Measurements from ENCODE around the gene NPAS3. TPM values are rescaled to one million over a fixed set of nuclear protein-coding genes. Genes with fewer than 3 reads are reported as not detected.

NPAS3 gene
- total RNA-seq, 1 experiment from 2014 or later = 0.35 TPM

GRCh38 chr14:32985866-32986265 is 47.2 kb downstream of the NPAS3 start:
- intact Hi-C loops (cut with micrococcal nuclease) = no loop called here
- Mint-ChIP-seq H3K4me1 (ENCODE audit: insufficient read depth, unreplicated experiment) (no peaks in the 10 kb centered on the region), H3K4me3 (ENCODE audit: unreplicated experiment) (no peak overlapping the region)

DNA sequence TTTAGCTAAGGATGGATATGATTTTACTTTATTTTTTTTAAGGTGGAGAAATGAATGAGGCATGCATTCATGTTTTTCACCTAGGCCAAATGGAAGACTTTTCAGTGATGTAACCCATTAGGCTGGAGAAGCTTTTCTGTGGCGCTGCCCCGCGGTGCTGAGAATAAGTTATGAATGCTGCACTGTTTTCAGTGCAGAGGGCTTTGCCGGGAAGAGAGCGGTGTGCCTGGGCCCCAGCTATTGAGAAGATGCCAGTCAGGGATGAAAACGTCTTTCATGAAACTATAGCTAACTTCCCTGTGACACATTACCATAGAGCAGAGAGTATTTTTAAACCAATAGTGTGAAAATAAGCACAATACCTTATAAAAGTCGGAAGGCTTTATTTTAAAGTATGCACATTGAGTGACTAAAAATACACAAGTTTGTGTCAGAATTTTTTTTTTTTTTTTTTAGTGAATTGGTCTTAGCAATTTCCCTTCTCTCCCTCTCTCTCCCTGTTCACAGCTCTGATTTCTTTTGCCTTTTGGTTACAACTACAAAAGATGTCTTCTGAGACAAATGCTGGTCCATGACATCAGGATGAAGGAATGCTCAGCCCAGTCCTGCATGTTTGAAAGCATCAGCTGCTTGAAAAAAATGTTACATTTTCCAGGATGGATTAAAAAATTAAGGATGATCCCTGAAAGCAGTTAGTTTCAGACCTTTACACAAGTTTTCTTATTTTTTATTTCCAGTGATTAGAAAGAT is 48.3 kb downstream of the NPAS3 start:
- ChIA-PET CTCF (interaction anchor here (0.7 kb wide), 1 partner anchor 277 kb away, joined by 3 read pairs; no protein-coding TSS in a partner anchor), POLR2A (no interaction called here)
- H3K9me3 Mint-ChIP-seq (ENCODE audit: unreplicated experiment) = no peaks in the 10 kb centered on the region
- H3K27me3 Mint-ChIP-seq (ENCODE audit: insufficient read depth, unreplicated experiment) = no peaks in the 10 kb centered on the region
- TF ChIP-seq, protein P1, sequence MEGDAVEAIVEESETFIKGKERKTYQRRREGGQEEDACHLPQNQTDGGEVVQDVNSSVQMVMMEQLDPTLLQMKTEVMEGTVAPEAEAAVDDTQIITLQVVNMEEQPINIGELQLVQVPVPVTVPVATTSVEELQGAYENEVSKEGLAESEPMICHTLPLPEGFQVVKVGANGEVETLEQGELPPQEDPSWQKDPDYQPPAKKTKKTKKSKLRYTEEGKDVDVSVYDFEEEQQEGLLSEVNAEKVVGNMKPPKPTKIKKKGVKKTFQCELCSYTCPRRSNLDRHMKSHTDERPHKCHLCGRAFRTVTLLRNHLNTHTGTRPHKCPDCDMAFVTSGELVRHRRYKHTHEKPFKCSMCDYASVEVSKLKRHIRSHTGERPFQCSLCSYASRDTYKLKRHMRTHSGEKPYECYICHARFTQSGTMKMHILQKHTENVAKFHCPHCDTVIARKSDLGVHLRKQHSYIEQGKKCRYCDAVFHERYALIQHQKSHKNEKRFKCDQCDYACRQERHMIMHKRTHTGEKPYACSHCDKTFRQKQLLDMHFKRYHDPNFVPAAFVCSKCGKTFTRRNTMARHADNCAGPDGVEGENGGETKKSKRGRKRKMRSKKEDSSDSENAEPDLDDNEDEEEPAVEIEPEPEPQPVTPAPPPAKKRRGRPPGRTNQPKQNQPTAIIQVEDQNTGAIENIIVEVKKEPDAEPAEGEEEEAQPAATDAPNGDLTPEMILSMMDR (IDR thresholded peaks at IDR 0.05; ENCODE audit: unreplicated experiment) = no peak
- H3K27ac Mint-ChIP-seq (ENCODE audit: low read depth, unreplicated experiment) = no peak overlapping the region
- intact Hi-C loops (cut with micrococcal nuclease) = no loop called here
- DNase-seq (ENCODE audit: unreplicated experiment) = no peak
- no peak overlapping the region for H3K4me3 Mint-ChIP-seq (ENCODE audit: unreplicated experiment)
- no TSS peak for BruUV-seq (replicated peaks)
- H3K4me1 Mint-ChIP-seq (ENCODE audit: insufficient read depth, unreplicated experiment) = no peaks in the 10 kb centered on the region
- no peaks in the 10 kb centered on the region for H3K36me3 Mint-ChIP-seq (ENCODE audit: insufficient read depth, unreplicated experiment)

More at GRCh38 chr14:32985866-32986265, 47.2 kb downstream of the NPAS3 start:
- CTCF ChIA-PET = no interaction called here
- Mint-ChIP-seq H3K27ac (ENCODE audit: low read depth, unreplicated experiment) (no peak overlapping the region), H3K27me3 (ENCODE audit: insufficient read depth, unreplicated experiment) (no peaks in the 10 kb centered on the region), H3K9me3 (ENCODE audit: unreplicated experiment) (no peaks in the 10 kb centered on the region), H3K36me3 (ENCODE audit: insufficient read depth, unreplicated experiment) (no peaks in the 10 kb centered on the region)
- DNase-seq (ENCODE audit: unreplicated experiment) = no peak
- TF ChIP-seq, protein P1 (IDR thresholded peaks at IDR 0.05; ENCODE audit: unreplicated experiment) = no peak
- BruUV-seq (replicated peaks) = no TSS peak
- POLR2A ChIA-PET = interaction anchor here (0.7 kb wide), 1 partner anchor 53 kb away, joined by 4 read pairs; no protein-coding TSS in a partner anchor

GRCh38 chr14:32991691-32992090 is 53.0 kb downstream of the NPAS3 start:
- CTCF ChIA-PET = interaction anchor here (0.7 kb wide), 1 partner anchor 1340 kb away, joined by 3 read pairs; no protein-coding TSS in a partner anchor
- Mint-ChIP-seq H3K36me3 (ENCODE audit: insufficient read depth, unreplicated experiment) (no peaks in the 10 kb centered on the region), H3K27me3 (ENCODE audit: insufficient read depth, unreplicated experiment) (no peaks in the 10 kb centered on the region), H3K27ac (ENCODE audit: low read depth, unreplicated experiment) (no peak overlapping the region), H3K9me3 (ENCODE audit: unreplicated experiment) (peaks cover 6% of the 10 kb centered on the region), H3K4me1 (ENCODE audit: insufficient read depth, unreplicated experiment) (no peaks in the 10 kb centered on the region), H3K4me3 (ENCODE audit: unreplicated experiment) (no peak overlapping the region)
- POLR2A ChIA-PET = no interaction called here
- BruUV-seq (replicated peaks) = no TSS peak
- intact Hi-C loops (cut with micrococcal nuclease) = no loop called here
- TF ChIP-seq, protein P1 (IDR thresholded peaks at IDR 0.05; ENCODE audit: unreplicated experiment) = no peak
- DNase-seq (ENCODE audit: unreplicated experiment) = no peak

DNA sequence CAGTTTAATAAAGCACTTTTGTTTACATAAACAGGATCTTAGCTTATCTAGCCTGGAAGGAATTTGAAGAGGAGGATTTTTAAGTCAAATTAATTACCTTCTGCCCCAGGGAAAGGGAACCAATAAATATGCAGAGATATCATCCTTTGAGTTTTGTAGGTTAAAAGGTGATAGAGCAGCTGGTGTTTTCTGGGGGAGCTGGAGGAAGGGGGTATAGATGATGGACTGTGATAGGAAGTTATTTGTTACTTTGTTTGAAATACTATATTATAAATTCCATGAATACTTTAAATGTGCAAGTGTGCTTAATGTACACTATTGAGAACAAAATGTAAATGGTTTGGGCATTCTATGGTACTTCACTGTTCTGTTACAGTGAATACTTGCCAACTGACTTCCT is 55.2 kb downstream of the NPAS3 start:
- Mint-ChIP-seq H3K9me3 (ENCODE audit: unreplicated experiment) (peaks cover 6% of the 10 kb centered on the region), H3K27me3 (ENCODE audit: insufficient read depth, unreplicated experiment) (no peaks in the 10 kb centered on the region), H3K4me1 (ENCODE audit: insufficient read depth, unreplicated experiment) (no peaks in the 10 kb centered on the region), H3K4me3 (ENCODE audit: unreplicated experiment) (no peak overlapping the region), H3K27ac (ENCODE audit: low read depth, unreplicated experiment) (no peak overlapping the region), H3K36me3 (ENCODE audit: insufficient read depth, unreplicated experiment) (no peaks in the 10 kb centered on the region)
- DNase-seq (ENCODE audit: unreplicated experiment) = no peak
- ChIA-PET POLR2A (no interaction called here), CTCF (no interaction called here)
- TF ChIP-seq, protein P1 (IDR thresholded peaks at IDR 0.05; ENCODE audit: unreplicated experiment) = no peak
- intact Hi-C loops (cut with micrococcal nuclease) = no loop called here
- BruUV-seq (replicated peaks) = no TSS peak
